Right cardiac atrium (tissue), 5 donors: ENCODE results near the gene EMID1. TPM values are rescaled to one million over a fixed set of nuclear protein-coding genes. Genes with fewer than 3 reads are reported as not detected.

ENCODE experiments used
- polyA plus RNA-seq: library from polyadenylated mRNA; stranded (reverse); fragments of 200-250 nt; gene quantifications from one replicate; pipeline ENCODE4 v1.2.3, GENCODE V29; 2013
- total RNA-seq, 4 donors: library from RNA; stranded (reverse); fragmentation: NEBNext Ultra II Directional; extraction: Animal tissue kit (Norgen Biotek cat#: 25700); gene quantifications; one replicate each; pipeline ENCODE4 v1.2.1, GENCODE V29; 2021
- donor health status: healthy with polysubstance abuse.
- donor health status: DM: no; HTN: yes; CAD: no.
- donor health status: DM: no; HTN: no; CAD: no.
- donor health status: DM: no; HTN: yes; CAD: no; lungs with severe emphysema.
- donor health status: DM: yes; HTN: yes; CAD: no.

EMID1 gene
- total and polyA plus RNA-seq, 5 donors: 0.74 to 1.6 (median 0.95) TPM

Other genes with a start within 250 kb of the EMID1 start
- under 1 TPM in 2 of 4 donors, not detected in 2; 0.31 to 0.46 TPM for gene C22orf31, start 144.1 kb upstream of the EMID1 start, total RNA-seq
- gene C22orf31, start 144.1 kb upstream of the EMID1 start, polyA plus RNA-seq: 0.14 TPM
- 10 to 100 TPM; 53.6 to 73.0 (median 67.8) TPM for gene KREMEN1, start 132.9 kb upstream of the EMID1 start, total RNA-seq
- 37.2 TPM for gene KREMEN1, start 132.9 kb upstream of the EMID1 start, polyA plus RNA-seq
- 10 to 100 TPM; 16.8 to 19.3 (median 17.8) TPM for gene RHBDD3, start 62.1 kb downstream of the EMID1 start, total RNA-seq
- gene RHBDD3, start 62.1 kb downstream of the EMID1 start, polyA plus RNA-seq: 20.8 TPM
- 100 to 1,000 TPM; 136 to 162 (median 151) TPM for gene EWSR1, start 62.4 kb downstream of the EMID1 start, total RNA-seq
- gene EWSR1, start 62.4 kb downstream of the EMID1 start, polyA plus RNA-seq: 119 TPM
- gene GAS2L1, start 100.8 kb downstream of the EMID1 start, total RNA-seq: 10 to 100 TPM; 17.1 to 25.7 (median 22.6) TPM
- gene GAS2L1, start 100.8 kb downstream of the EMID1 start, polyA plus RNA-seq: 16.9 TPM
- gene RASL10A, start 109.8 kb downstream of the EMID1 start, total RNA-seq: 1 to 10 TPM; 1.1 to 2.9 (median 1.6) TPM
- 1.2 TPM for gene RASL10A, start 109.8 kb downstream of the EMID1 start, polyA plus RNA-seq
- 10 to 100 TPM; 33.5 to 44.6 (median 40.3) TPM for gene AP1B1, start 182.7 kb downstream of the EMID1 start, total RNA-seq
- gene AP1B1, start 182.7 kb downstream of the EMID1 start, polyA plus RNA-seq: 21.7 TPM
- not detected for gene RFPL1, start 232.7 kb downstream of the EMID1 start, total RNA-seq
- gene RFPL1, start 232.7 kb downstream of the EMID1 start, polyA plus RNA-seq: not detected